Measurements from ENCODE around the gene ZDHHC8. TPM values are rescaled to one million over a fixed set of nuclear protein-coding genes. Genes with fewer than 3 reads are reported as not detected.

The ZDHHC8 gene
- total RNA-seq, 1 experiment from 2014 or later: 7.8 TPM

DNA sequence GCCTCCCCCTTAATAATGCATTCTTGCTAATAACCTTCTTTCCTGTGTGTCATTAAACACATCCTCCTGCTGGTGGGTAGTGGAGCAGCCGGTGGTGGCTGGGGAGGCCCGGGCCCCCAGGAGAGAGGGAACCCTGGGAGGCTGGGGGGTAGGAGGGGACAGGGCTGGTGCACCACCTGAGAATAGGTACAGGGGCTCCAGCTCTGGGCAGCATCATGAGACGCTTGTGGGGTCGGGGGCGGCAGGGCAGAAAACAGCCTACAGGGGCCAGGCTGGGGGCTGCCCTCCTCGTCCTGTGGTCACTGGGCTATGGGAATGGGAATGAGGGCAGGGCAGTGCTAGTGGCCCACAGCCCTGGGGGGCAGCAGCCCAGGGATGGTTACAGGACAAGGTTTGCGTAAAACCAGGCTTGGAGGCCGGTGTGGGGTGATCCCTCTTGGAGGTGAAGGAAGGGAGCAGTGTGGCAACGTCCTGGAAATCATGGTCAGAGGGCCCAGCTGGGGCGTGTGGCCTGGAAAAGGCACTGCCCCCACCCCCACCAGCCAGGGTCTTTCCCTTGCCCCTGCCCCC is 37.7 kb downstream of the ZDHHC8 start:
- no peak for DNase-seq (ENCODE audit: low spot score)
- in situ Hi-C loops (cut with HindIII; ENCODE audit: low sequenced_read_pairs): no loop called here

DNA sequence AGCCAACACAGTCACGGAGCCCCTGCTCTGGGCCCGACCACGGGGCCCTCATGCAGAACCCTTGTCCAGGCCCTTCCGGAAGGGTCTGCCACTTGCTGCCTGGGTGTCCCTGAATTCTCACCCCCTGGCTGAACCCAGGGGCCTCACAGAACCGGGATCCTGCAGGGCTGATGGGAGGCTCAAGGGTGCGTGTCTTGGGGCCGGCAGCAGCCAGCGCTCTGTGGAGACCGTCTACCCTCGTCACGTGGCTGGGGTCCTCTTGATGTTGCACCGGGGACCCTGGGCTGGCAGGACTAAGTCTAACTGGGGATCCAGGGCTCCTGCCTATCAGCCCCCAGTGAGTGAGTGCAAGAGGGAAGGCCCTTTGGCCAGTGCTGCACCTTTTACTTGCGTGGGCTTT is 38.6 kb downstream of the ZDHHC8 start:
- in situ Hi-C loops (cut with HindIII; ENCODE audit: low sequenced_read_pairs): no loop called here
- no peak for DNase-seq (ENCODE audit: low spot score)

DNA sequence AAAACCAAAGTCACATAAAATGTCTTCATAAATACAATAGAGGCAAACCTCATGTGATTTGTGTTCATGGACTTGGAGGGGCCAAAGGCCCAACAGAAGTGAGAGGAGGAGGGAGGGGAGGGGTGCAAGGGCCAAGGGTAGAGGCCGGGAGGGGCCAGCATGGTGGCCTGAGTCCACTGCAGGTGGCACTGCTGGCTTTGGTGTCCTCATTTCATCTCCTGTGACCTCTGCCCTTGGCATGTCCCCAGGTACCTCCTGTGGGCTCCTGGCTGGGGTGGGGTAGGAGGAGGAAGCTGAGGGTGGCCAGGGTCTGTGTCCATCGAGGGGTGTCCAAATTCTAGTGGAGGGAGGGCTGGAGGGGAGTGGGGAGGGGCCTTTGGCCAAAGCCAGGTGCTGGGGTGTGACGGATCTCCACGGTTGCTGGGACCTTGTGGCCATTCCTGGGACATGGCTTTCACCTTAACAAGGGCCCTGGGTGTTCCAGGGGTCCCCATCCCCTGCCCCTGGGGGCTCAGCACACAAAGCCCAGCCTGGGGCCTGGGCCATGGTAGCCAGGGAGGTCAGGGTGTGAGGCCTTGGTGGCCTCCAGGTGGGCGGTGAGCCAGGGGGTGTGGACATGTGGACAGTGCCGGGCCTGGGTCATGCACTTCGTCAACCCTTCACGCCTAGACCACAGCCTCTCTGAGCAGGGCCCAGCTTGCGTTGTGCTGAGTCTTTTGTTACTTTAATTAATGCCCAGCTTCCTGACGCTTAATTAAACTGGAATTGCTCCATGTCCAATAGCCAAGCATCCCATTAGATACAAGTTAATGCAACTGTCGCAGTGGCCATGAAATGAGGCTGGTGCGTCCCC is 39.9 kb downstream of the ZDHHC8 start:
- in situ Hi-C loops (cut with HindIII; ENCODE audit: low sequenced_read_pairs): no loop called here

DNA sequence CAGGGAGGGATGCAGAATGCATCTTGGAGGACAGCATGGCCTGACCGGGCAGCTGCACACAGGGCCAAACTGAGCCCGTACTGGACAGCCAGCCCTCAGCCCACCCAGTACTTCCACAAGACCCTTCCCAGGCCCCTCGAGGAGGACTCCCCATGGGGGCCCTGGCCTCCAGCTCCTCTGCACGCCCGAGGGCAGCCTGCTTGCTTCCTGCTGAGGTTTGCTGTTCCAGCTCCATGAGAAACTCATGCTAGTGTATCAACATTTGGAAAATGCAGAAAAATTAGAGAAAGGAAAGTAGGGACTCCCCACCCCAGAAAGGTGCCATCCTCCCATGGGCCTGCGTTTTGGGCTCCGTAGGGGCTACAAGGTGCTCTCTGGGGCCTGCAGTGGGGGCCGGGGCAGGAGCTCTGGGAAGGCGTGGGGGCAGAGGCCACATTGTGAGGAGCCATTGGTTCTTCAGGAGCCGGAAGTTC is 40.6 kb downstream of the ZDHHC8 start:
- no peak for DNase-seq (ENCODE audit: low spot score)
- in situ Hi-C loops (cut with HindIII; ENCODE audit: low sequenced_read_pairs): no loop called here

More for the DNA sequence above, 39.9 kb downstream of the ZDHHC8 start:
- DNase-seq (ENCODE audit: low spot score): no peak

DNA sequence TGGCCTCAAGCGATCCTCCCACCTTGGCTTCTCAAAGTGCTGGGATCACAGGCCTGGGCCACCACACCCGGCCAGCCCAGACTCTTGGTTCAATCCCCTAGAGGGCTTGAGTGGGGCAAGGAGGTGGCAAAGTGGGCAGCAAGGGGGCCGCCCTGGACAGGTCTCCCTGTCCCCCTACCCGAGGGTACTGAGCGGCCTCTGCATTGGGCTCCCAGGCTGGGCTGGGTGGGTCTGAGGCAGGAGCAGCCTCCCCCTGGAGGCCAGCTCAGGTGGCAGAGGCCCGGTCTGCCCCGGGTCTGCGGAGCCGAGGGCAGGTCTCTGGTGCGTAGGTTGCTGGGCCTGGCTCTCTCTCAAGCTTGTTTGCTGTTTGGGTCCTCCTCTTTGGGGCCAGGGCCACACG is 41.6 kb downstream of the ZDHHC8 start:
- in situ Hi-C loops (cut with HindIII; ENCODE audit: low sequenced_read_pairs): no loop called here
- no peak for DNase-seq (ENCODE audit: low spot score)

DNA sequence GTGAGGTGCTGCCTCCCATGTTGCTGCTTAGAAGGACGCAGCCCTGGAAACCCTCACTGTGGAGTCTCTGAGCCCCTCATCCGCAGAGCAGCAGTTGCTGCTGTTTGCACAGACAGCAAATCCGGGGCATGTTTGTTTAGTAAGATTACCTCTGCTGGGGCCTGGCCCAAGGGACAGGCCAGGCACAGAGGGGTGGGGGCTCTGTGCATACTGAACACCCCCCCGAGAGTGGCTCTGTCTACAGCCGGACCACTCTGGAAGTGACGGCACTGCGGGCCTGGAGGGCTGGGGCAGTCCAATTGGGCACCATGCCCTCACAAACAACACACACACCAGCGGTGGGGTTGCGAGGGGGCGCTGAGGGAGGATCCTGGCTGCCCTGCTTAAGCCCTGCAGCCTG is 42.2 kb downstream of the ZDHHC8 start:
- no peak for DNase-seq (ENCODE audit: low spot score)
- in situ Hi-C loops (cut with HindIII; ENCODE audit: low sequenced_read_pairs): no loop called here

DNA sequence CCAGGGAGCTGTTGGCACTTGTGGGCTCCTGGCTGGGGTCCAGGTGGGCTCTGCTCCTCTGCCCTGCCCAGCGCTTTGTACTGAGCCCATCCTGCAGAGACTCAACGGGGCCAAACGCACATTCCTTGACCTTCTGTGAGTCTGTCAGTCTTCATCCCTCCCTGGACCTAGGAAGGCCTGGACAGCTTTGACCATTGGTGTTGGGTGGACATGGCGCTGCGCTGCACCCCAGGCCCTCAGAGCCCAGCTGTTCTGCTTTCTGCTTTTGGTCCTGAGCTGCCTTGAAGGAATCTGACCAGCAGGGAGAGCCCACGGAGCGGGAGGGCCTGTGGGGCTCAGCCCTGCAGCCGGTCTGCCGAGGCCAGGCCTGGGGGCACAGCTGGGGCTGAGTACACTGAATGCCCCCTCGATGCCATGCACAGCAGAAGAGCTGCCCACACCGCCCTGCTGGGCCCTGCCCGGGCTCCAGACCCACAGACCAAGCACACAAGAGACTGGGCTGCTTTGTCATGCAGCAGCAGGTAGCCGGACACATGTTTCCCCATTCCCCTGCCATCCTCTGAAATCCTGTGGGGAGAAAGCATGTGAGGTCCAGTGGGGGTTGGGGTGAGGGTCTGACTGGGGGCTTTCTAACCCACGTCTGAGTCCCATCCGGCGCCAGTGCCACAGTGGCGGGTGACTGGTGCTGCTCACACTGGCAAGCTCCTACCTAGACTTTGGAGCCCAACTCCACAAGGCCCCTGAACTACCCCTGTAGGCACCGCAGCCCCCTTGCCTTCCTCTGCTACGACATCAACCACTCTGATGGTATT is 43.4 kb downstream of the ZDHHC8 start:
- DNase-seq (ENCODE audit: low spot score): no peak
- in situ Hi-C loops (cut with HindIII; ENCODE audit: low sequenced_read_pairs): no loop called here

DNA sequence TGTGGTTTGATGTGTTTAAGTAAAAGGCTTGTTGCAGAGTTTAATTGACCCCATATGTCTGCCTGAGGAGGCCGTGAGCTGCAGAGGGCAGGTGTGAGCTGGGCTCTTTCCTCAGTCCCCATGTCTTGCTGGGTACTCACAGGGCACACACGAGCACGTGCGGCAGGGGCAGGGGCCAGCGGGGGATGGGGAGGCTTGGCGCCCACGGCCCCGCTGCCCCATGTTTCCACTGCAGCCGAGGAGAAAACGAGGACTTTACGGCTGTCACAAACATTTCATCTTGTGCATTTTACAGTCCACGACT is 43.9 kb downstream of the ZDHHC8 start:
- DNase-seq (ENCODE audit: low spot score): no peak
- in situ Hi-C loops (cut with HindIII; ENCODE audit: low sequenced_read_pairs): no loop called here

DNA sequence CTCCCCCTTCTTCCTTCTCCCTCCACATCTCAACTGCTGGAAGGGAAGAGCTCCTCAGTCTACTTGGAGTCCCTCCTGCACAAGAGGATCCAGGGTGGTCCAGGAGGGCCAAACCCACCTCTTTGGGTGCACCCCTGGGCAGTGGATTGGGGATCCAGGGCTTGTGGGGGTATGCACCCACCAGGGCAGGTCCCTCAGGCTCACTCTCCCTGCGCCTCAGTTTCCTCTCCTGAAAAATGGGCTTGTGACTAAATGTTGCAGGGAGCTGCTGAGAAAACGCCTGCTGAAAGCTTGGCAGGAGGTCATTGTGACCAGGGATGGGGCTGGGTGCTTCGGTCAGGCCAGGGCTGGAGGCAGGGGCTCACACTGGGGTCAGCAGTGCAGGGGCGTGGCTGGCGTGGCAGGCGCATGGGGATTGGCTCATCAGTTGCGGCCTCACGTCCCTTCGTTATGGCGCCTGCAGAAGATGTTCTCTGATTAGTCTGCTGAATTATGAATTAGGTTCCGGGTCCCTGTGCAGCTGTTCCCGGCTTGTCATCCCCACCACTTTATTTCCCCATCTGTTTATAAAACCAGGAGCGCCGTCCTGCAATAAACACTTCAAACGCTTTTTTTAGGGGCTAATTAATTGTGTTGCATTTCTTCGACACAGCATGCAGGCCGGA is 44.9 kb downstream of the ZDHHC8 start:
- no peak for DNase-seq (ENCODE audit: low spot score)
- in situ Hi-C loops (cut with HindIII; ENCODE audit: low sequenced_read_pairs): no loop called here

DNA sequence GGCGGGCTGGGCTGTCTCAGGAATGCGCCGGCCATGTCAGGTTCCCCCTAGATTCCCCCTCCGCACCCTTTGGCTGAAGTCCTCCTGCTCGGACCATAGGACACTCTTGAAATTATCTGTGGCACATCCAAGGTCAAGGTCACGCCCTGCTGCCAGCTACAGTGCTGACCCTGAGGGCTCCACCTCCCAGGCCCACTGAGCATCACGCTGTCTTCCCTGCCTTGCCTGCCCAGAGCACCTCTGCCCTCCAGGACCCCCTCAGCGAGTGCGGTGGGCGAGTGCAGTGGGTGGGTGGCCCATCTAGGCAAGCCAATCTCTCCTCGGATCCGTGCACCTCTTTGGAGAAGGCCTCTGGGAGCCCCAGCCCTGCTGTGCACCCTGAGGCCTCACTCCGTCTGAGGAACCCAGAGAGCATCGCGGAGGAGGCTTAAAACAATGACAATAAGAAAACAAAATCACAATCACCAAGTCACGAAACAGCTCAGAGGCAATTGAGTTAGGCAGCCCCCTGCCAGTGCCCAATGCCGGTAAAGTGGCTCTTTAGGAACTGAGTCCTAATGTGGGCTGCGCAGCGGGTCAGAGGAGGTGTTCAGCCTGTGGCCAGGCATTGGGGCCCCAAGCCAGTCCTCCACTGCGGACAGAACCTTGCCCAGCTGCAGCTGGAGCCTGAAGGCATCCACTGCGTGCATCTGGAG is 45.8 kb downstream of the ZDHHC8 start:
- DNase-seq (ENCODE audit: low spot score): no peak
- in situ Hi-C loops (cut with HindIII; ENCODE audit: low sequenced_read_pairs): no loop called here

DNA sequence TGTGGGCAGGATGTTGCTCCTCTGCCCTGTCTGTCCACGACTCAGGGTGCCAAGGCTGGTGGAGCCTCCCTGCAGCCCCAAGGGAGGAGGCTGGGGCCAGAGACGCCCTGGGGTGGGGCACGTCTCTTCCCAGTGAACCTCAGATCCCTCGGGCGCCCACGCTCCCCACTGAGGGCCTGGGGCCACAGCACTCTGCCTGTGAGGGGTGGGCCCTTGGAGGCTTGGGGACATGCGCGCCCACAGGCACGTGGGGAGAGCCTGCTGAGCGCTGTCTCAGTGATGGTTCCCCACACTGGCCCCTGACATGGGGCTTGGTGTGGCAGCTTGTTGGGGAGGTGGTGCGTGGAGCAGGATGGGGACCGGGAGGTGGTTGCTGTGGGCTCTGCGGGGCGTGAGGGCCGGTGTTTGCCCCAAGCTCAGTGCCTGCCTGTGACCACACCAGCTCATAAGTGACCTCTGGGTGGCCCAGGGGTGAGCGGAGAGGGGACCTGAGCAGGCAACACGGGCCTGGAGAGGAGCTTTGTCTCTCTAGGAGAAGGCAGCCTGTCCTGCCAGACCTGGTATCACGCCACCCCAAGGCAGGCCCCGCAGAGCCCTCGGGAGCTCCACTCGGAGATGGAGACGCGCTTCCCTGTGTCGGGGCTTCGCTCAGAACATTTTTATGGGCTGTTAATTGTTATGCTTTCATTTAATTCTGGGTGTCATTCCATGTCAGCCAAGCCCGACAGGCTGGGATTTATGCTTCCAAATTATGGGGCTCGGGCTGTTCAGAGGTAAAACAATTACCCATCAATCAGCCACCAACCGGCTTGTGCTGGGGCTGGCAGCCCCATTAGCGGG is 46.7 kb downstream of the ZDHHC8 start:
- in situ Hi-C loops (cut with HindIII; ENCODE audit: low sequenced_read_pairs): no loop called here
- DNase-seq (ENCODE audit: low spot score): no peak

DNA sequence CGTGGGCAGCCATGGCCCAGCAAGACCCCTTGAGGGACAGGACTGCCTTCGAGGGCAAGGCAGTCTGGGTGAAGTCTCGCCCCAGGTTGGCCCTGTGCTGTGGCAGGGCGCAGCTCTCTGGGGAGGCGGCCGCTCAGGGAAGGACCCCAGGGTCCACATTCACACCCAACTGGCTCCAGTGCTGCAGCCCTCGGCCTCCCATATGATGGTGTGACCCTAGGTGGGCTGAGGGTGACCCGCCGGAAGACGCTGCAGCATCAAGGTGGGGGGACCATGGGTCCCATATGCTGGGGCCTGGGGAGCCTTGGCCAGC is 47.3 kb downstream of the ZDHHC8 start:
- in situ Hi-C loops (cut with HindIII; ENCODE audit: low sequenced_read_pairs): no loop called here
- DNase-seq (ENCODE audit: low spot score): no peak

DNA sequence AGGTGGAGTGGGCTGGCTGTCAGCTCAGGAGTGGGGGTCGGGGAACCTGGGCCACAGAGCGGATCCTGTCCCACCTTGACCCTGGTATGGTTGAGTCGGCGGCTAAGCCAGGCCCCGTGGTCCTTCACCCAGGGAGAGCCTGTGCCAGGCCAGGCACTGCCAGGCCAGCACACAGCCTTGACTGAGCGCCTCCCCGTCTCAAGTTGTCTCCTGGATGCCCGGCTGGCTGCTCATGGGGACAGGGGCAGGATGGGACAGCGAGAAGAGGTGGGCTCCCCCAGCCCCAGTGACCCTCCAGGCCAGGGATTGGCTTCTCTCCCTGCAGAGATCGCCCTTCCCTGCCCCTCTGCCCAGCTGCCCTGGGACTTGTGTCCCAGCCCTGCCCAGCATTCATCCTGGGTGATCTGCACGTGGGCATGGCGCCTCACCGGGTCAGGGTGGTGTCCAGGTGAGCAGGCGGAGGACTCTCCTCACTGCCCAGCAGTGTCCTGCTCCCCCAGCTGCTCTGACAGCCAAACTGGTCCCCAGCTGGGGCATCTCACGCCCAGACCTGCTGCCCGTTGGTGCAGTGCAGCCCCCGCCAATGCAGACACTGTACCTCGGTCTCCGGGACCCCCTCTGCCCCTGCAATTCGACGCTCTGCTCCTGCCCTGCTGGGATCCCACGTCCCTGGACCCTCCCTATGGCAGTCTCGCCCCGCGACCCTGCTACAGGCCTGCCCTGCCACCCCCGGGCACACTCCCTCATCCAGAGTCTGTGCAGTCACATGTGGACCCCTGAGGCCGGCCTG is 48.0 kb downstream of the ZDHHC8 start:
- in situ Hi-C loops (cut with HindIII; ENCODE audit: low sequenced_read_pairs): no loop called here
- no peak for DNase-seq (ENCODE audit: low spot score)

DNA sequence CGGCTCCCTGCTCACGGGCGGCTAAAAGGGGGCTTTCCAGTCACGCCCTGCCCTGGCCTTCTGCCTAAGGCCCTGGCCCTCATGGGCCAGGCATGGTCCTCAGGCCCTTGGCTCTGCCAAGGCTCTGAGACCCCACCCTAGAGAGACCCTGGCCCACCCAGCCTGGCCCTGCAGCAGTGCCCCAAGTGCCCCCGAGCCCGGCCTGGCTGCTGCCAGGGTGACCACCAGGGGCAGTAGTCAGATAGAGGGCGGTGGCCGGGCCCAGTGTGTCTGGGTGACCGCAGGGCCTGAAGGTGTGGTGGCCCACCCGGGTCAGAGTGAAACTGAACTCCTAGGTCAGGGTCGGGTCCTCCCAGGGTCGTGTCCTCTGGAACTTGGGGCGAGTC is 48.6 kb downstream of the ZDHHC8 start:
- DNase-seq (ENCODE audit: low spot score): no peak
- in situ Hi-C loops (cut with HindIII; ENCODE audit: low sequenced_read_pairs): no loop called here

DNA sequence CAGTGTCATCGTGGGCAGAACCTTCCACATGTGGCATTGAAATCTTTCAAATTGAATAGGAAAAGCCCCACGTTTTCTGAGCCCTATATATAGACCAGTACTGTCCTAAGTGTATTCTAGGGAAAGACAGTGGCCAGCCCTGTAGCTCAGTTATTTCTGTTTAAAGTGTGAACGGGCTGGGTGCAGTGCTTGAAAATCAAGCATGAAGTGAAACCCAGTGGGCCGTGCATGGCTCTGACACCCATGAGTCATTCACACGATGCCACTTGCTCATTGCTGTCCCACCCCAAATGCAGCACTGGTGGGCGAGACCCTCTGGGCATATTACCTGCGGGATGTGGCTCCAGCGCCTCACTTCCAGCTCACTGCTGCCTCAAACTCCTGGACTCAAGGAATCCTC is 49.0 kb downstream of the ZDHHC8 start:
- in situ Hi-C loops (cut with HindIII; ENCODE audit: low sequenced_read_pairs): no loop called here

DNA sequence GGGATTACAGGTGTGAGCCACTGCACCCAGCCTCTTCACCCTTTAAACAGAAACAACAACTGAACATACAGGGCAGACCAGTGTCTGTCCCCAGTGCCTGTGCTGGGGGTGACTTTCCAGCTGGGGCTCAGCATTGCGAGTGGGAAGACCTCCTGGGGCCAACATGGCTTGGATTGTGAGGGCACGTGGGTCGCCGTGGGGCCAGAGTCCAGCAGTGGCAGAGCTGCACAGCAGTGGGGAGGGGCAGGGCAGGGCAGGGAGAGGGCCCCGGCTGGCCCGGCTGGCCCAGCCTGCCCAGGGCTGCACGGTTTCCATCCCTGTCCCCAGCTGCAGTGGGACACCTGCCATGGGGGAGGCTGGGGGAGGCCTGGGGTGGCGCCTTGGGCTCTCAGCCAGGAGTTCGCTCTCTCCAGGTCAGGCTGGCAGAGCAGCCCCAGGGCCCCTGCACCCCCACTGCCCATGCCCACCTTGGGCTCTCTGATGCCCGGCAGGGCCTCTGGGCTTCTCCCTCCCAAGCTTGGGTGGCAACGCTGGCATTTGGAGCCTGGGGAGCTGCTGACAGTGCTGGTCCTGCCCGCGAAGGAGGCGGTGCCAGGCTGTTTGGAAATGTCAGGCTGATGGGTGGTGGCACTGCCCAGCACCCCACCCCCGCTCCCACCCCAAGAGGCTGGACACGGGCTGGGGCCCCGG is 49.7 kb downstream of the ZDHHC8 start:
- in situ Hi-C loops (cut with HindIII; ENCODE audit: low sequenced_read_pairs): no loop called here
- no peak for DNase-seq (ENCODE audit: low spot score)

More for the DNA sequence above, 49.0 kb downstream of the ZDHHC8 start:
- DNase-seq (ENCODE audit: low spot score): no peak

DNA sequence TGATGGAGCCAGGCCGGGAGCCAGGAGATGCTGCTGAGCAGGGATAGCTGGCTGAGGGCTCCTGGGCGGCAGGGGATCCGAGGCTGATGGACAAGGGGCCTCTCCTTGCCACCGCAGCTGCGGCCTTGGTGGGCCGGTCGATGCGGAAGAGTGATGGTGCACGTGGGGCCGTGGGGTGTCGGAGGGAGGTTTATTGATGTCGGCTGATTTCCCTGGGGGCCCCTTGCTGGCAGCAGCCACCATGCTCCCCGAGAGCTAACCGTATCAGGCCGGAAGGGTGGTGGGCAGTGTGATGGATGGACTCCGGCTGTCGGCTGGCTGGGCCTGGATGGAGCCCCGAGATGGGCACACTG is 50.3 kb downstream of the ZDHHC8 start:
- in situ Hi-C loops (cut with HindIII; ENCODE audit: low sequenced_read_pairs): no loop called here
- DNase-seq (ENCODE audit: low spot score): no peak
